Liver (tissue), 9 donors: ENCODE results near the gene CNTN5. TPM values are rescaled to one million over a fixed set of nuclear protein-coding genes. Genes with fewer than 3 reads are reported as not detected.

Experiments
- DNase-seq: peaks from one replicate; pipeline ENCODE4 v3.0.0-alpha.2; 2017; ENCODE audit warnings: low spot score
- H3K27ac ChIP-seq, 2 donors: one replicate each; pipeline ENCODE4 v1.7.0; 2013; ENCODE audit warnings: inconsistent platforms in 2 of 2, low read length in 2 of 2, control low read depth in 1 of 2, low read depth in 1 of 2, mild to moderate bottlenecking in 1 of 2
- H3K27me3 ChIP-seq, 4 donors: one replicate each; pipeline versions ENCODE4 v1.6.1 to v1.7.0; 2013; ENCODE audit warnings: low read length in 3 of 4, inconsistent platforms in 1 of 4, mild to moderate bottlenecking in 1 of 4, moderate library complexity in 1 of 4; ENCODE audit not compliant: control insufficient read depth in 4 of 4, insufficient read depth in 4 of 4
- H3K36me3 ChIP-seq, 4 donors: one replicate each; pipeline versions ENCODE4 v1.6.1 to v1.7.0; 2013; ENCODE audit warnings: low read length in 3 of 4, mild to moderate bottlenecking in 3 of 4, low read depth in 1 of 4, moderate library complexity in 1 of 4; ENCODE audit not compliant: control insufficient read depth in 4 of 4, insufficient read depth in 3 of 4
- H3K4me1 ChIP-seq, 4 donors: one replicate each; pipeline versions ENCODE4 v1.6.1 to v1.7.0; 2013; ENCODE audit warnings: low read length in 3 of 4, mild to moderate bottlenecking in 3 of 4, moderate library complexity in 1 of 4; ENCODE audit not compliant: control insufficient read depth in 4 of 4, insufficient read depth in 4 of 4
- H3K4me3 ChIP-seq, 3 donors: one replicate each; pipeline versions ENCODE4 v1.6.1 to v1.7.0; 2013; ENCODE audit warnings: low read length in 3 of 3, control low read depth in 1 of 3, low read depth in 1 of 3, mild to moderate bottlenecking in 1 of 3
- H3K9ac ChIP-seq, 2 donors: one replicate each; pipeline ENCODE4 v1.7.0; 2013; ENCODE audit warnings: low read length in 2 of 2, mild to moderate bottlenecking in 2 of 2, moderate library complexity in 2 of 2, control low read depth in 1 of 2, low read depth in 1 of 2
- H3K9me3 ChIP-seq, 4 donors: one replicate each; pipeline versions ENCODE4 v1.6.1 to v1.7.0; 2013; ENCODE audit warnings: low read length in 3 of 4; ENCODE audit not compliant: control insufficient read depth in 4 of 4
- CTCF ChIP-seq: fragments of 150-350 bp; IDR thresholded peaks from 2 replicates; pipeline ENCODE4 v1.5.1; 2017; ENCODE audit warnings: improper control_type of control experiment, low read depth, low read length; ENCODE audit not compliant: missing input control
- EGR1 ChIP-seq, 2 donors: IDR thresholded peaks; 2 replicates each; pipeline ENCODE4 v1.6.1; 2016 to 2018; ENCODE audit warnings: antibody characterized with exemption in 2 of 2, low read depth in 2 of 2
- FOXA1 ChIP-seq: IDR thresholded peaks from 2 replicates; pipeline ENCODE4 v1.6.1; 2016; ENCODE audit warnings: antibody characterized with exemption
- FOXA2 ChIP-seq: IDR thresholded peaks from 2 replicates; pipeline ENCODE4 v1.6.1; 2016; ENCODE audit warnings: antibody characterized with exemption
- JUND ChIP-seq, 2 donors: IDR thresholded peaks; 2 replicates each; pipeline ENCODE4 v1.6.1; 2016; ENCODE audit warnings: antibody characterized with exemption in 2 of 2
- NR2F2 ChIP-seq: IDR thresholded peaks from 2 replicates; pipeline ENCODE4 v1.6.1; 2016; ENCODE audit warnings: antibody characterized with exemption
- RAD21 ChIP-seq, 2 donors: IDR thresholded peaks; 2 replicates each; pipeline ENCODE4 v1.6.1; 2016; ENCODE audit warnings: antibody characterized with exemption in 2 of 2, mild to moderate bottlenecking in 2 of 2
- REST ChIP-seq: IDR thresholded peaks from 2 replicates; pipeline ENCODE4 v1.6.1; 2016; ENCODE audit warnings: antibody characterized with exemption, mild to moderate bottlenecking
- RXRA ChIP-seq, 2 donors: IDR thresholded peaks; 2 replicates each; pipeline ENCODE4 v1.6.1; 2017 to 2018; ENCODE audit warnings: antibody characterized with exemption in 2 of 2, mild to moderate bottlenecking in 1 of 2
- SP1 ChIP-seq: IDR thresholded peaks from 2 replicates; pipeline ENCODE4 v1.6.1; 2018; ENCODE audit warnings: antibody characterized with exemption, mild to moderate bottlenecking
- YY1 ChIP-seq: IDR thresholded peaks from 2 replicates; pipeline ENCODE4 v1.6.1; 2016; ENCODE audit warnings: antibody characterized with exemption, mild to moderate bottlenecking
- WGBS: extraction: QIAGEN DNeasy Blood & Tissue Kit; methylation state at CpG from one replicate; pipeline ENCODE4 v1.1.7; 2013; 5-methylcytosine and 5-hydroxymethylcytosine counted together
- polyA plus RNA-seq, 2 donors: library from polyadenylated mRNA; stranded (reverse) in 1 of 2; unstranded in 1 of 2; fragments of 200-250 nt in 1 of 2; fragments of >200 nt in 1 of 2; fragmentation: Nextera tagmentation in 1 of 2; extraction: Ambion mirVana in 1 of 2; gene quantifications; one replicate each; pipeline versions ENCODE4 v1.2.1 to v1.2.3, GENCODE V29; 2013 to 2015
- total RNA-seq, 2 donors: library from RNA; depleted of rRNA; stranded (reverse); fragments of >200 nt; gene quantifications; one replicate each; pipeline ENCODE4 v1.2.3, GENCODE V29; 2014
- TF ChIP-seq, protein P1 (sequence below): IDR thresholded peaks from 2 replicates; pipeline ENCODE4 v1.6.1; 2016; ENCODE audit warnings: antibody characterized with exemption
- TF ChIP-seq, protein P2 (sequence below): IDR thresholded peaks from 2 replicates; pipeline ENCODE4 v1.6.1; 2016; ENCODE audit warnings: antibody characterized with exemption
- donor health status: healthy.
- donor health status: healthy.
- donor health status: healthy.
- donor health status: healthy.
- donor health status: healthy.

Gene CNTN5
- total and polyA plus RNA-seq, 4 donors = 0.01 to 0.08 (median 0.04) TPM

DNA sequence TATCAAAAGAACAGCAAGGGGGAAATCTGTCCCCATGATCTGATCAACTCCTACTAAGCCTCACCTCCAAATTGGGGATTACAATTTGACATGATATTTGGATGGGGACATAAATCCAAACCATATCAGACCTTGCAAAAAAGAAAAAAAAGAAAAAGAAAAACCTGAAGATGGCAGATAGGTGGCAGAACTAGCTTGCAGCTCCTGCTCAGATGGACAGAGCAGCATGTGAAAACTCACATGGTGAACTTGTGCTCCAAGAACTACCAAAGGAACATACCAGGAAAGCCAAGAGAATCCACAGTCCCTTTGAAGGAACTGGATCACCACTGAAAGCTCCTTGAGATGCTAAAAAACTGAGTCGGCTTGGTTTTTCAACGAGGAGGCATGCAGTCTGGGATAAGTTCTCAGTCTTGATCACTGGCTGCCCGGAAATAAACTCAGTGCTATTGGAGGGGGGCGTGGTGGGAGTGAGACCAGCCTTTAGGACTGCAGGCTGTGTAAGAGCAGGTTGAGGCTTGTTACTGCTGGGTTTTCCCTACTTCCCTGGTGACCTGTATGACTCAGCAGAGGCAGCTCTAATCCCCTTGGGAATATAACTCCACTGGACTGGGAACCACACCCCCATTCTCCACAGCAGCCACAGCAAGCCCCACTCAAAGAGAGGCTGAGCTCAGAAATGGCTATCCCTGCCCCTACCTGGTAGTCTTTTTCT is 1308.0 kb downstream of the CNTN5 start:
- no peak for DNase-seq
- Histone ChIP-seq H3K4me1 (no peaks in the 10 kb centered on the region), H3K9ac (no peak overlapping the region), H3K4me3 (no peak overlapping the region), H3K27me3 (no peaks in the 10 kb centered on the region), H3K27ac (no peak overlapping the region), H3K36me3 (no peaks in the 10 kb centered on the region), H3K9me3 (no peaks in the 10 kb centered on the region)
- TF ChIP-seq SP1 (no peak), REST (no peak), YY1 (no peak), EGR1 (IDR thresholded peaks at IDR 0.05; ENCODE audit: low read depth in 2 of 2) (no peak), FOXA1 (no peak), RAD21 (IDR thresholded peaks at IDR 0.05) (no peak), JUND (IDR thresholded peaks at IDR 0.05) (no peak), CTCF (no peak)
- TF ChIP-seq, protein P1, sequence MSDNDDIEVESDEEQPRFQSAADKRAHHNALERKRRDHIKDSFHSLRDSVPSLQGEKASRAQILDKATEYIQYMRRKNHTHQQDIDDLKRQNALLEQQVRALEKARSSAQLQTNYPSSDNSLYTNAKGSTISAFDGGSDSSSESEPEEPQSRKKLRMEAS = no peak
- TF ChIP-seq, protein P2, sequence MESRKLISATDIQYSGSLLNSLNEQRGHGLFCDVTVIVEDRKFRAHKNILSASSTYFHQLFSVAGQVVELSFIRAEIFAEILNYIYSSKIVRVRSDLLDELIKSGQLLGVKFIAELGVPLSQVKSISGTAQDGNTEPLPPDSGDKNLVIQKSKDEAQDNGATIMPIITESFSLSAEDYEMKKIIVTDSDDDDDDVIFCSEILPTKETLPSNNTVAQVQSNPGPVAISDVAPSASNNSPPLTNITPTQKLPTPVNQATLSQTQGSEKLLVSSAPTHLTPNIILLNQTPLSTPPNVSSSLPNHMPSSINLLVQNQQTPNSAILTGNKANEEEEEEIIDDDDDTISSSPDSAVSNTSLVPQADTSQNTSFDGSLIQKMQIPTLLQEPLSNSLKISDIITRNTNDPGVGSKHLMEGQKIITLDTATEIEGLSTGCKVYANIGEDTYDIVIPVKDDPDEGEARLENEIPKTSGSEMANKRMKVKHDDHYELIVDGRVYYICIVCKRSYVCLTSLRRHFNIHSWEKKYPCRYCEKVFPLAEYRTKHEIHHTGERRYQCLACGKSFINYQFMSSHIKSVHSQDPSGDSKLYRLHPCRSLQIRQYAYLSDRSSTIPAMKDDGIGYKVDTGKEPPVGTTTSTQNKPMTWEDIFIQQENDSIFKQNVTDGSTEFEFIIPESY = no peak
- 62% methylated on average over 4 of the region's 4 CpGs for WGBS

GRCh38 chr11:100329352-100329751 is 1308.6 kb downstream of the CNTN5 start:
- no peaks in the 10 kb centered on the region for H3K4me1 ChIP-seq
- H3K36me3 ChIP-seq = no peaks in the 10 kb centered on the region
- TF ChIP-seq RXRA (IDR thresholded peaks at IDR 0.05) (no peak), JUND (IDR thresholded peaks at IDR 0.05) (no peak), YY1 (no peak), NR2F2 (no peak), FOXA1 (no peak), FOXA2 (no peak)
- H3K4me3 ChIP-seq = no peak overlapping the region
- no peaks in the 10 kb centered on the region for H3K27me3 ChIP-seq
- H3K9ac ChIP-seq = no peak overlapping the region
- no peak overlapping the region for H3K27ac ChIP-seq
- no peak for DNase-seq
- no peaks in the 10 kb centered on the region for H3K9me3 ChIP-seq
